HepG2 (cell line): ENCODE measurements around the gene IL2RG. TPM values are rescaled to one million over a fixed set of nuclear protein-coding genes. Genes with fewer than 3 reads are reported as not detected.
A peak's percentile ranks its signal among the peaks of the same experiment; 100 is the strongest.

Source experiments
- ATAC-seq: fragments of 200-7000 bp; cut with Tn5 transposase; 3 replicates; pipeline ENCODE4 v1.9.1; 2020; ENCODE audit warnings: mild to moderate bottlenecking, moderate library complexity
- BruUV-seq: library from RNA; stranded (reverse); fragments of 400-500 nt; replicated peaks from 2 replicates; lab custom pipeline; 2021; lab: Mats Ljungman, UMichigan
- CTCF ChIA-PET: fragments of 300-600 bp; formaldehyde crosslinking; extraction: SDS; loops from one replicate; lab custom pipeline; 2021; ENCODE audit warnings: low total read pairs, inconsistent platforms, low intra/inter-chr PET ratio; lab: Yijun Ruan, JAX
- POLR2A ChIA-PET: fragments of 350-600 bp; sonication (Branson Sonifier 250); formaldehyde crosslinking; loops from one replicate; lab custom pipeline; 2020; ENCODE audit warnings: antibody characterized with exemption, inconsistent platforms; lab: Yijun Ruan, JAX
- DNase-seq: peaks from one replicate; pipeline ENCODE4 v3.0.0-alpha.2; 2015; ENCODE audit warnings: low spot score
- FAIRE-seq: peaks from 3 replicates; lab custom pipeline; 2011; peaks lifted over from hg19 to GRCh38; lab: Jason Lieb, UNC
- H2AFZ ChIP-seq: one replicate; pipeline ENCODE4 v1.6.1; 2011; ENCODE audit warnings: low read length, inconsistent platforms
- H3K27ac ChIP-seq: fragments of 300-600 bp; 3 replicates; pipeline ENCODE4 v1.8.0; 2011; ENCODE audit warnings: mixed run types, mild to moderate bottlenecking, mixed read lengths, low read length, inconsistent platforms; ENCODE audit not compliant: insufficient read depth; ENCODE audit errors: extremely low read length
- H3K27me3 ChIP-seq, 2 experiments: fragments of 200-600 bp in 1 of 2; 2 replicates in 1 of 2; 3 replicates in 1 of 2; pipeline versions ENCODE4 v1.6.0 to v1.8.0; 2011; ENCODE audit warnings: low read length in 2 of 2, mild to moderate bottlenecking in 2 of 2, moderate library complexity in 2 of 2, inconsistent platforms in 1 of 2; ENCODE audit not compliant: insufficient read depth in 2 of 2, control insufficient read depth in 1 of 2
- H3K36me3 ChIP-seq, 2 experiments: fragments of 200-600 bp in 1 of 2; replicated peaks in 1 of 2; 2 replicates in 1 of 2; 3 replicates in 1 of 2; pipeline versions ENCODE4 v1.5.1 to v1.8.0; 2011; ENCODE audit warnings: low read length in 2 of 2, inconsistent platforms in 1 of 2; ENCODE audit not compliant: insufficient read depth in 2 of 2, control insufficient read depth in 1 of 2
- H3K4me1 ChIP-seq: 2 replicates; pipeline ENCODE4 v1.5.1; 2012; ENCODE audit warnings: low read length, inconsistent platforms; ENCODE audit not compliant: insufficient read depth
- H3K4me2 ChIP-seq: 2 replicates; pipeline ENCODE4 v1.6.0; 2011; ENCODE audit warnings: low read depth, low read length, inconsistent platforms
- H3K4me3 ChIP-seq, 3 experiments: fragments of 200-600 bp in 1 of 3; sonication (generic), shearing (Covaris generic) in 1 of 3; replicated peaks in 1 of 3; 2 replicates each; pipeline ENCODE4 v1.5.1; 2011 to 2016; ENCODE audit warnings: low read length in 3 of 3, inconsistent platforms in 2 of 3, low read depth in 2 of 3, mild to moderate bottlenecking in 2 of 3, control low read depth in 1 of 3, mixed read lengths in 1 of 3; ENCODE audit not compliant: insufficient read depth in 1 of 3
- H3K79me2 ChIP-seq: one replicate; pipeline ENCODE4 v1.6.1; 2011; ENCODE audit warnings: low read length, inconsistent platforms; ENCODE audit not compliant: insufficient read depth
- H3K9ac ChIP-seq: 2 replicates; pipeline ENCODE4 v1.6.0; 2011; ENCODE audit warnings: mild to moderate bottlenecking, low read depth, low read length, inconsistent platforms; ENCODE audit not compliant: insufficient read depth
- H3K9me3 ChIP-seq: 2 replicates; pipeline ENCODE4 v1.5.1; 2012; ENCODE audit warnings: mild to moderate bottlenecking, low read length
- H4K20me1 ChIP-seq: 2 replicates; pipeline ENCODE4 v1.6.0; 2011; ENCODE audit warnings: inconsistent platforms, mild to moderate bottlenecking, low read length, moderate library complexity; ENCODE audit not compliant: insufficient read depth
- ATF7 ChIP-seq, 2 experiments: fragments of 450-650 bp in 1 of 2; sonication (generic) in 1 of 2; formaldehyde crosslinking in 1 of 2; IDR thresholded peaks; 2 replicates each; pipeline versions ENCODE4 v1.4.0 to v1.6.1; 2016 to 2020; ENCODE audit warnings: antibody characterized with exemption in 1 of 2, mild to moderate bottlenecking in 1 of 2, missing genetic modification reagents in 1 of 2
- CEBPB ChIP-seq: IDR thresholded peaks from 2 replicates; pipeline ENCODE4 v1.6.1; 2011; ENCODE audit warnings: low read depth, low read length, improper control_type of control experiment, borderline replicate concordance
- DPF2 ChIP-seq: sonication (generic); formaldehyde crosslinking; IDR thresholded peaks from 2 replicates; pipeline ENCODE4 v1.4.0; 2020; ENCODE audit warnings: mild to moderate bottlenecking, low read depth, missing genetic modification reagents, borderline replicate concordance
- FOXK1 ChIP-seq: sonication (generic); formaldehyde crosslinking; IDR thresholded peaks from 2 replicates; pipeline ENCODE4 v1.4.0; 2020; ENCODE audit warnings: low read depth, missing genetic modification reagents, borderline replicate concordance
- KLF9 ChIP-seq: IDR thresholded peaks from 2 replicates; pipeline ENCODE4 v1.6.1; 2016; ENCODE audit warnings: low read depth
- NAIF1 ChIP-seq: sonication (generic); formaldehyde crosslinking; IDR thresholded peaks from 2 replicates; pipeline ENCODE4 v1.5.0; 2020; ENCODE audit warnings: mild to moderate bottlenecking, missing genetic modification reagents, borderline replicate concordance
- SMAD1 ChIP-seq: sonication (generic); formaldehyde crosslinking; IDR thresholded peaks from 2 replicates; pipeline ENCODE4 v1.4.0; 2020; ENCODE audit warnings: missing genetic modification reagents, low read depth, mild to moderate bottlenecking, borderline replicate concordance
- TP53 ChIP-seq: sonication (generic); formaldehyde crosslinking; conservative IDR thresholded peaks from 2 replicates; pipeline ENCODE4 v1.4.0; 2020; ENCODE audit warnings: missing genetic modification reagents
- ZKSCAN1 ChIP-seq: fragments of 150-350 bp; IDR thresholded peaks from 2 replicates; pipeline ENCODE4 v1.6.1; 2014; ENCODE audit warnings: low read length
- ZNF142 ChIP-seq: sonication (generic); formaldehyde crosslinking; IDR thresholded peaks from 2 replicates; pipeline ENCODE4 v1.4.0; 2020; ENCODE audit warnings: missing genetic modification reagents
- whole genome bisulfite sequencing: methylation state at CpG from one replicate; pipeline ENCODE4 v1.1.6; 2017; ENCODE audit warnings: low lambda C conversion rate; 5-methylcytosine and 5-hydroxymethylcytosine counted together
- in situ Hi-C: cut with HindIII; loops from 2 replicates; pipeline ENCODE4 v1.10.0; 2017; ENCODE audit warnings: low pct_unique_long_range_greater_than_20kb; ENCODE audit not compliant: extremely low pct_ligation_motif_present
- intact Hi-C: fragments of 100-400 bp; cut with micrococcal nuclease; formaldehyde crosslinking; loops from one replicate; pipeline ENCODE4 v1.10.0; 2022; ENCODE audit not compliant: unreplicated experiment
- polyA plus RNA-seq, 8 experiments: library from polyadenylated mRNA; depleted of rRNA in 3 of 8; stranded (reverse) in 7 of 8; unstranded in 1 of 8; fragments of >200 nt; fragmentation: Illumina TruSeq in 4 of 8; extraction: Trizol in 4 of 8; gene quantifications; 2 replicates each; pipeline versions ENCODE4 v1.2.1 to v1.2.3, GENCODE V29; 2011 to 2016; ENCODE audit warnings: low read depth in 4 of 8, missing spikeins in 1 of 8, mixed read lengths in 1 of 8; ENCODE audit not compliant: insufficient read depth in 1 of 8
- total RNA-seq, 5 experiments: library from RNA; depleted of rRNA; stranded (reverse); fragments of >200 nt; fragmentation: Illumina TruSeq; extraction: Trizol; gene quantifications; 2 replicates each; pipeline ENCODE4 v1.2.3, GENCODE V29; 2016; ENCODE audit warnings: low read depth in 1 of 5
- TF ChIP-seq, protein P1 (sequence below), 2 experiments: fragments of 450-650 bp in 1 of 2; sonication (generic) in 1 of 2; formaldehyde crosslinking; IDR thresholded peaks; 2 replicates each; pipeline versions ENCODE4 v1.5.0 to v1.8.0; 2020 to 2022; ENCODE audit warnings: mild to moderate bottlenecking in 1 of 2, missing genetic modification reagents in 1 of 2

Gene IL2RG
- total and polyA plus RNA-seq, 2 of the 13 experiments (the other 11 are each of a cell fraction or from before 2014, with no cell fraction given): 0.98 TPM; not detected in 1

- TF ChIP-seq ZNF142 (no peak), SMAD1 (CRISPR knock-in tag) (no peak)
These were observed 28.6 kb downstream of the IL2RG start (continued) for GRCh38 chrX:71082822-71083221.

- ChIA-PET POLR2A (interaction anchor here (0.6 to 1.2 kb wide), 2 partner anchors 14 kb away, joined by 4 to 5 read pairs; partner anchors contain the start of gene SNX12), CTCF (no interaction called here)
- no peak overlapping the region for H2AFZ ChIP-seq
- intact Hi-C loops (no loop called here), in situ Hi-C loops (no loop called here)
- TF ChIP-seq DPF2 (CRISPR knock-in tag): no peak
- TF ChIP-seq FOXK1: no peak
- no peak for TF ChIP-seq KLF9 (CRISPR knock-in tag)
- TF ChIP-seq CEBPB: peak; percentile 24; the same call in 1 of the 2 replicates
- 0 out of 2 replicates have a peak, but pooled peaks have one; percentile 23 for TF ChIP-seq ATF7 (IDR thresholded peaks at IDR 0.05)
- no peak for TF ChIP-seq ATF7 (CRISPR knock-in tag; IDR thresholded peaks at IDR 0.05)
- TF ChIP-seq, protein P1, sequence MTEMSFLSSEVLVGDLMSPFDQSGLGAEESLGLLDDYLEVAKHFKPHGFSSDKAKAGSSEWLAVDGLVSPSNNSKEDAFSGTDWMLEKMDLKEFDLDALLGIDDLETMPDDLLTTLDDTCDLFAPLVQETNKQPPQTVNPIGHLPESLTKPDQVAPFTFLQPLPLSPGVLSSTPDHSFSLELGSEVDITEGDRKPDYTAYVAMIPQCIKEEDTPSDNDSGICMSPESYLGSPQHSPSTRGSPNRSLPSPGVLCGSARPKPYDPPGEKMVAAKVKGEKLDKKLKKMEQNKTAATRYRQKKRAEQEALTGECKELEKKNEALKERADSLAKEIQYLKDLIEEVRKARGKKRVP (CRISPR knock-in tag; IDR thresholded peaks at IDR 0.05): 0 out of 4 replicates have a peak, but pooled peaks have one; percentile 24 to 36
- no peak for TF ChIP-seq NAIF1 (CRISPR knock-in tag)
- TF ChIP-seq TP53 (CRISPR knock-in tag): no peak
- TF ChIP-seq ZKSCAN1: no peak
- no TSS peak for BruUV-seq
- FAIRE-seq: no peak
- no peaks in the 10 kb centered on the region for H4K20me1 ChIP-seq
- no peak overlapping the region for H3K4me2 ChIP-seq
- ATAC-seq: no peak
- WGBS: 68% methylated on average over 5 of the region's 5 CpGs
- no peak for DNase-seq
- H3K4me3 ChIP-seq: no peak overlapping the region
- no peaks in the 10 kb centered on the region for H3K27me3 ChIP-seq
- peaks cover 23% of the 10 kb centered on the region for H3K4me1 ChIP-seq
- peak overlapping the region; percentile 58 for H3K27ac ChIP-seq
- no peak overlapping the region for H3K9ac ChIP-seq
- no peaks in the 10 kb centered on the region for H3K79me2 ChIP-seq
- no peaks in the 10 kb centered on the region for H3K36me3 ChIP-seq
- no peaks in the 10 kb centered on the region for H3K9me3 ChIP-seq
These were observed 29.2 kb downstream of the IL2RG start for GRCh38 chrX:71082124-71082647.
